HG02884 (cell line): Measurements from ENCODE around the gene ASB11.

Experiments
- ATAC-seq: cut with Tn5 transposase; IDR thresholded peaks from one replicate; pipeline ENCODE4 v1.9.1; 2021; ENCODE audit warnings: mild to moderate bottlenecking, moderate library complexity; ENCODE audit not compliant: unreplicated experiment

ASB11 gene, protein sequence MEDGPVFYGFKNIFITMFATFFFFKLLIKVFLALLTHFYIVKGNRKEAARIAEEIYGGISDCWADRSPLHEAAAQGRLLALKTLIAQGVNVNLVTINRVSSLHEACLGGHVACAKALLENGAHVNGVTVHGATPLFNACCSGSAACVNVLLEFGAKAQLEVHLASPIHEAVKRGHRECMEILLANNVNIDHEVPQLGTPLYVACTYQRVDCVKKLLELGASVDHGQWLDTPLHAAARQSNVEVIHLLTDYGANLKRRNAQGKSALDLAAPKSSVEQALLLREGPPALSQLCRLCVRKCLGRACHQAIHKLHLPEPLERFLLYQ

DNA sequence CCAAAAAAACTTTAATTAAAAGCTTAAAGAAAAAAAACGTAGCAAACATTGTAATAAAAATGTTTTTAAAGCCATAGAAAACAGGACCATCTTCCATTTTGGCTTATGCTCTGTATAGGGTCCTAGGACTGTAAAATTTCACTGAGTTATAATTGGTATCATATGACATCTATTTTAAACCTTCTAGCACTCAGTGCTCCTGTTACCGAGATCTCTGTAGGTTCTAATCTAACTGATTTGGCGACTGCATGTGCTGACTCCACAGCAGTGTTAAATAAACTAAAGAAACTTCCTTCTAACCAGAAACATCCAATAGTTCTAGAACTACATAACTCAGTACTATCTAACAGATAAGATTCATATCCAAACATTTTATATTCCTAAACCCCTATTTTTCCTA lies at the start of gene ASB11:
Gene ASB11 (minus strand): TSS at position 132 of the 400 bp plus-strand sequence. CDS start 35 bp downstream, at position 97.
- no peak for ATAC-seq

GRCh38 chrX:15359701-15360100 lies 44.3 kb upstream of the ASB11 start:
- no peak for ATAC-seq

GRCh38 chrX:15358533-15358932 lies 43.1 kb upstream of the ASB11 start:
- no peak for ATAC-seq

DNA sequence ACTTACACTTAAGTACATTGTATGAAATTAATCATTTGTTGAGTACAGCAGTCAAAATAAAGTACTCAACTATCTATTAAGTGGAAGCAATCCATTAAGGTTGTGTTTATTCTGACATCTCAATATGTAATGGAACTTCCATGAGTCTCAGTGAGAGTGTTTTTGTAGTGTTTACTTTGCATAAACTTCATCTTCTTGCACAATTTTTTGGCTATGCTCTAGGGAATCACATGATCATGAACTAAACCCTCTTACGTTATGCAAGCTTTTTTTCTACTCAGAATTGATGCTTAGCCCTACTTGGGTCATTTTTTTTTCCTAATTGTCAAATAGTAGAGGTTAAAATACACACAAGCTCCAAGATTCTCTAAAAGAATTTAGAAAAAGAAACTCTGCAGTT lies 41.0 kb upstream of the ASB11 start:
- ATAC-seq: no peak

GRCh38 chrX:15350329-15350996 lies 35.0 kb upstream of the ASB11 start:
- no peak for ATAC-seq

DNA sequence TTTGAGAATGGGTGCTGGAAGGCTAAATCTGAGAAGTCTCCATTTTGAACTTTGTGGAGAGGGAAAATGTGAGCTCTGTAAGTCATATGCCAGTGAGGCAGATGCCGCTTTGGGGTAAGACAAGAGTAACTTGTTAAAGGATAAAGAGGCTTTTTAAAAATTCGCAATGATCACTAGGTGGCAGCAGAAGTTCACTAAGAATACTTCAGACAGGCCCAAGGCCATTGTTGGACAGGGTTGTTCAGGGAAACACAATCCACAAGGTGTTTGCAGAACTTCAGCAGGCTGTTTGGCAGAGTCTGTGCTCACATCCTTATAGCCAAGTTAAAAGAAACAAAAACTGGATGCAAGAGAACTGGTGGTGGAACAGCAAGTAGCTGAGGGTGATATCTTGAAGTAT lies 33.6 kb upstream of the ASB11 start:
- ATAC-seq: no peak

GRCh38 chrX:15345976-15346375 lies 30.5 kb upstream of the ASB11 start:
- no peak for ATAC-seq

- ATAC-seq: no peak
Measured at GRCh38 chrX:15344106-15344505, 28.7 kb upstream of the ASB11 start.

GRCh38 chrX:15343075-15343476 lies 27.6 kb upstream of the ASB11 start:
- no peak for ATAC-seq

GRCh38 chrX:15340867-15341266 lies 25.4 kb upstream of the ASB11 start:
- no peak for ATAC-seq

DNA sequence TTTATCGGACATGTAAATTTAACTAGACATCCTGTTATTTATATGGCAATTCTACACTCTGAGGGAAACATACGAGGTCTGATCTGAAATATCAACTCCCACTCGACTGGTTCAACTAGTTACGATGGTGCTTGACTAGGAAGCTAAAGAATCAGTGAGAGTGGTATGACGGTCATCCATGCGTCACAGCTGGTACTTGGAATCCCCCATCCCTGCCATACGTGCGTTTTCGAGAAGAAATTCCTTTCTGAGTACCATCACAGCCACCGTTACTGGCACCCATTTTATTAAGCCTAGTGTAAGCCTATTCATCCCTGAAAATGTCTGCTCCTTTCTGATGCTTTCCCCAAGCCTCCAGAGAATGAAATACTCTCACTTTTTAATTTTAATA lies 20.6 kb upstream of the ASB11 start:
- no peak for ATAC-seq

GRCh38 chrX:15335135-15336022 lies 19.9 kb upstream of the ASB11 start, which contains the start of gene PIGA:
PIGA (minus strand) TSS chrX:15335523; CDS start chrX:15331930, 3,593 bp downstream.
- ATAC-seq: peak; percentile 99

DNA sequence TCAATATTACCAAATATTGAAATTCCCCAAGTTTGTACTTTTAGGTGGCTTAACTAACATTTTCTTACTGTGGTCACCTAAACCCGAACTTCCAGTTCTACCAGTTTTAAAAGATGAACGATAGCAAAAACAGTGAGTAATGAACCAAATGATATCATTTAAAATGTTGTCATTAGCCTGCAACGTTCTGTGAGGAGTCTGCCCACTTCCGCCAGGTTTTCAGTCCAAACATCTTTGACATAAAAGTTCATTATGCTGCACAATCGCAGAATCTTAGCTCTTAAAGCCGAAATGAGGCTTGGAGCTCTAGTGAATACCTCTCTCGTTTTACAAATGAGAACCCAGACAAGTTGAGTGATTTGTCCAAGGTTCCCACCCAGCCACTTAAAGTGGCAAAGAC lies 19.1 kb upstream of the ASB11 start:
- ATAC-seq: no peak

- ATAC-seq: no peak
Measured at GRCh38 chrX:15328821-15329220, 13.4 kb upstream of the ASB11 start.

GRCh38 chrX:15328131-15328530 lies 12.7 kb upstream of the ASB11 start:
- no peak for ATAC-seq

- no peak for ATAC-seq
Measured at GRCh38 chrX:15322472-15322871, 7.0 kb upstream of the ASB11 start.

- ATAC-seq: no peak
Measured at GRCh38 chrX:15322072-15322471, 6.6 kb upstream of the ASB11 start.

GRCh38 chrX:15321447-15321846 lies 6.0 kb upstream of the ASB11 start:
- no peak for ATAC-seq

DNA sequence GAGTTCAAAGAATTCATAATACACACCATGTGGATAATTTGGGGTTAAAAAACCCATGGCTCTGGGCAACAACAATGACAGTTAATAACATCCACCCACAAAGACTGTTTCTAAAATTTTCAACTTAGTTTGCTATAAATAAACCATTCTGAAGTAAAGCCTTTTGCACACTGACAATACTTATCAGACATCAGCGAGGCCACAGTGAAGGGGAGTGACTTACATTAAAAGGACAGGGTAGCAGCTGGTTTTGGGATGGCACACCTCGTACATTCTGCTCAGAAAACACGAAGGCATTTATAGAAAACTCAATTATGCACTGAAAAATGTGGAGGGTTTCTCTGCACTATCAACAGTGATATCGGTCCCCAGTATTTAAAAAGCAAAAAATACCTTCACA lies 4.9 kb upstream of the ASB11 start:
- ATAC-seq: no peak

DNA sequence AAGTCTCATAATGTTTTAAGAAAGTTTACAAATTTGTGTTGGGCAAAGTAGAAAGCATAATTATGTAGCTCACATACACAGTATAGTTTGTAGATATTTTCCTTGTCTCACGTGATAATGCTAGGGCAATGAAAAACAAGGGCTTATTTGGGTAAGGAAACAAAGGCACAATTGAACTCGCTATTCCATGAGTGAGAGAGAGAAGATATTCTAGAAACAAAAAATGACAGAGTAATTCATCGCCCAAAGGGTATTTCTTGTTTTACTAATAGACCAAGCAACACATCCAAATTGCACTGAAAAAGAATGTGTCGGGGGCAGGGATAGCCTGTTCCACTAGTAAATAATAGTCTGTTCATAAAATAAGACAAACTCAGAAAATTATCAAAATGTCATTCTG lies 3.6 kb upstream of the ASB11 start:
- no peak for ATAC-seq

DNA sequence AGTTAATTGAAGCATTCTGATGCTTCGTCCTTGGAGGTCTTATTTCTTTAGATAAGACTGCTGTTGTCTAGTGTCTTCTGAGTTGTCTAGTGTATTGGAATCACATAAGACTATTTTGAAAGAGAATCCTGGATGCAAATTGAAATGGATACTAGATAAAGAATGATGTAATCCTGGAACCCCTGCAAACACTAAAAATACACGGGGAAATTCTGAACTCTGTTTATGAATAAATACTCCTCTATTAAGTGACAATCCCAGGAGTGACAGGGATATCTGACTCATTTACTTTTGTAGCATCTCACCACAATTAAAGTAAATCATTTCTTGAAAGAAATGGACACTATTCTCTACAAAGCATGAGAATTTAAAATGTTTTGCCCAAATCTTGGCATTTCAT lies 968 bp downstream of the ASB11 start:
- ATAC-seq: no peak

DNA sequence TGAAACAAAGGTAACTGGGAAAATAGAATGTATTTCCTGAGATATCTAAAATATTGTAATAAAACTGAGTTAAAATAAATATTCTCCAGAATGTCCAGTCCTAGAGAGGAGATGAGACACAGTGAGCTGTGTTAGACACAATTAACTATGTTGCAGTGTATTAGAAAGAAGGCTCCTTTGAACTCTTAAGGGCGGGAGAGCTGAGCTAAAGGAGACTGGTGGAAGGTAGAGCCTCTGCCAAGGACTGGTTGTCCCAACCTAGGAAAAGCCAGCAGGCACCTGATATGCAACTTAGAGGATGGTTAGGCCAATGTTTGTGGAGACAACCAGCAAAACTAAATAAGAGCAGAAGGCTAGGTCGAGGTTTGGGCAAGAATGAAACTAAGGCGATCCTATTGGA lies 4.3 kb downstream of the ASB11 start:
- no peak for ATAC-seq
